GM18505 (cell line): Measurements from ENCODE around the gene IRF9.
A peak's percentile ranks its signal among the peaks of the same experiment; 100 is the strongest.

ENCODE experiments used
- ATAC-seq: cut with Tn5 transposase; IDR thresholded peaks from one replicate; pipeline ENCODE4 v1.9.1; 2021; ENCODE audit not compliant: unreplicated experiment
- POLR2A ChIP-seq: IDR thresholded peaks from 4 replicates; pipeline ENCODE4 v1.6.1; 2011; ENCODE audit warnings: borderline replicate concordance; ENCODE audit not compliant: insufficient read depth, insufficient read length; ENCODE audit errors: extremely low read depth

The IRF9 gene

DNA sequence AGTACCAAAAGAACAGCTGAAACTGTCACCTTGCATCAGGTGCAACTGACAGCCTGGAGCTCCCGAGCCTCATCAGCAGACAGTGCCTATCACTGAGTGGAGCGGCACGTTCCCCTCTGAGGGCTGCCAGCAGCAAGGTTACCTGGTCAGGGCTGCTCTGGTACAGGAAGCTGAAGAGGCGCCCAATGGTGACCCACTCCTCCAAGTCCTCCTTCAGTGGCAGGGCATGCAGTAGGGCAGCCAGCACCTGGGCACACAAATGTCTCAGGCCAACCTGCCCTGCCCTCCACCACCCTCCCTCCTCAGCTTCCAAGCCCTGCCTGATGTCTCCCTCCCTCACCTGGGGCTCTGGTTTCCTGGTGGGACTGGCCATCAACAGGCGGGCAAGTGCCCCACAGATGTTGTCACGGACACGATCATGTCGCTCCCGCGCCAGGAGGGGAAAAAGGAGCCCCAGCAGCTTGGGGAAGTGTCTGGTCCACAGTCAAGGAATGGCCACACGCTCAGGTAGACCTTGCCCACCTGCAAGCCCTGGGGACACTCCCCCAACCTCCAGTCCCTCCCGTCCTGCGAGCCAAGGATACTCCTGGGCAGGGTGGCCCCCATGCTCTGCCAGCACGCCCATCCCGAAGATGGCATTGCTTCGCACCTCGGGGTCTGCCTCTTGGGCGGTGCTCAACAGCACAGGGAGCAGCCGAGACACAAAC is 20.5 kb downstream of the IRF9 start:
- ATAC-seq: no peak
- peak; percentile 44 for TF ChIP-seq POLR2A

DNA sequence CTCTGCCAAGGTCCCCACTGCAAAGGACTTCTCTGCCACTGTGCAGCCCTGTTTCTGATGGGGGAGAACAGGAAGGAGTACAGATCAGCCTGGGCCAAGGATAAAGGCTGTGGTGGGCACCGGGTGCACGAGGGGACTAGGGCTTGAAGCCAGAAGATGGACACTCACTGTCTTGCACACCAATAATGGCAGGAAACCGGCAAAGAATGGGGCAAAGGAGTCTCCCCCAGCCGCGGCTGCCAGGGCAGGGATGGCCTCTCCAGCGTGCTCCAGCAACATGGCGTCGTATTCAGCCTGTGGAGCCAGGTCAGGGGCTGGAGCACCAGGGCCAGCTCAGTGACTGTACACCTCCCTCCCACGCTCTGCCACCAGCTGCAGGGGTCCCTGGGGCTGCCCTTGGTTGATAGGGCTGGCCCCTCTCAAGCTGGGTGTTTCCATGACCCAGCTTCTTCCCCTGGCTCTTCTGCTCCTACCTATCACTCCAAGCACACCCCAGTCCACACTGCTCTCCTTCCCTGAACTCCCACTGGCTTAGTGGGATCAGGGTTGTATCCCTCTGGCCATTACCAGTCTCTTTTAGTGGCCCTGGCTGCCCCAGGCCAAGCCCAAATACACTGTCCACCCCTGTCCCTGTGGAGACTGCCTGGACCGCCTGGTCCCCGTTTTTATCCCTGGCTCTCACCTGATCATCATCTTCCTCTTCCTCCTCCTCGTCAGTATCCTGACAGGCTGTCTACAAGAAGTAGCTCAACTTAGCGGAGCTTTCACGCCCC is 21.2 kb downstream of the IRF9 start:
- no peak for TF ChIP-seq POLR2A
- ATAC-seq: no peak

DNA sequence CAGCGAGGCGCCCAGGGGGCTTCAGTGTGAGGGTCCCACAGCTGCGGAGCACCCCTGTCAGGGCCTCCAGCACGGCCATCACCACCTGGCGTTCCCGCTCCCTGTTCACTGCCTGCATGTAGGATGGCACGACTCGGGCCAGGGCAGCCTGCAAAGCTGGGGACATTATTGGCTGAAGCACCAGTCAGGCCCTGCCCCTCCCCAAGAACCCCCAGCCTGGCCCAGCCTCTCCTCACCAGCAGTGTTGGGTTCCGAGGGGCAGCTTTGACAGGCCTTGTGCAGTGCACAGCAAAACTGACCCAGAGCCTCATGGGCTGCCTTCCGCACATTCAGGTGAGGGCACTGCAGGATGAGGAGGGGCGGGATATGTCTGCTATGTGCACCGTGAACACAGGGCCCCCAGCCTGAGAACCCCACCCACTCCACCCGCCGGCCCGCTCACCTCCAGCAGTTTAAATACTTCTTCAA is 22.0 kb downstream of the IRF9 start:
- ATAC-seq: no peak
- TF ChIP-seq POLR2A: no peak

DNA sequence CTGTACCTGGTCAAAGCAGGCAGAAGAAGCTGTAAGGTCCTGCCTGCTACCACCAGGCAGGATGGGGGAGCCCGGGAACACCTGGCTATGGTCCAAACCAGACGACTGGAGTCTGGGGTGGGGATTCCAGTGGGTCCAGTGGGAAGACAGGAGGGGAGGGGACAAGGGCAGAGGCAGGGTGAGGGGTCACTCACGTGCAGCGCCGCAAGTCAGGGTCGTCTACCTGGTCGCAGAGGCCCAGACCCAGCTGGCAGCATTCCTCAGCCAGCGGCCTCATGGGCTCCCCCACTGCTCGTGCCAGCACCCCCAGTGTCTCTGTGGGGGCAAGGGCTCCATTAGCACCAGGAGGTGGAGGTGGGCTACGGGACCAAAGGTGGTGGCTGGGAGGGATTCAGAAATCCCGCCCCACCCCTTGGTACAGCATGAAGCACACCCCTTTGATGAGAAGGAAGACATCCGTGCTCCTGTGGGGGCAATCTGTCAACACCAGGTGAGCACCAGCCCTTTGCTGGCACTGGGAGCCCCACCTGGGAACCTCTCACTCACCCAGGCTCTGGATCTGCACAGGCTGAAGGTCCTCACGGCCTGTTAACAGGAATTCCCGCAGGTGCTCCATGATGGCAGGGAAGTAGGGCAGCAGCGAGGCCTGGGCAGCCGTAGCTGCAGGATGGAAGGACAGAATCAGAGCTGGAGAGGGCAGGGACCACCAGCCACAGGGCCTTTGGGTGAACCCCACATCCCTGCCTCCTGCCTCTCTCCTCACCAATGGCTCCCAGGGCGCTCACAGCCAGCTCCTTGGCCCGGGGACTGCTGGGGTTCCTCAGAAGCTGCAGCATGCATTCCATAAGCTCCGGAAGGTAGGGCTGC is 23.3 kb downstream of the IRF9 start:
- no peak for TF ChIP-seq POLR2A
- ATAC-seq: no peak

DNA sequence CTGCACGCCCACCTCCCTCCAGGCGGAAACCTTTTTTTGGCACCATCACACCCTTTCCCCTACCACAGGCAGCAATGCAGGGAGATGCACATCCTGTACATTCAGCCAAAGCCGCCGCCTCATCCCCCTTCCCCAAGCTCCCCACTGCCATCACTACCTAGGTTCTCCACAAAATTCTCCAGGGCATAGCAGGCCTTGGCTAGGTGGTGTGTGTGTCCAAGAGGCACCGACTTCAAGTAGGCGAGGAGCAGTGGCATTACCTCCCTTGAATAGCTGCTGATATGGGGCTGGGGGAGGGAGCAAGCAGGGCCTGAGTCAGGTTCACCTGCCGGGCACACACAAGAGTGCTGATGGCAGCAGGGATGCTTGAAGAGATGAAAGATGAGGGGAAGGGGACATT is 24.0 kb downstream of the IRF9 start:
- no peak for ATAC-seq
- TF ChIP-seq POLR2A: no peak

DNA sequence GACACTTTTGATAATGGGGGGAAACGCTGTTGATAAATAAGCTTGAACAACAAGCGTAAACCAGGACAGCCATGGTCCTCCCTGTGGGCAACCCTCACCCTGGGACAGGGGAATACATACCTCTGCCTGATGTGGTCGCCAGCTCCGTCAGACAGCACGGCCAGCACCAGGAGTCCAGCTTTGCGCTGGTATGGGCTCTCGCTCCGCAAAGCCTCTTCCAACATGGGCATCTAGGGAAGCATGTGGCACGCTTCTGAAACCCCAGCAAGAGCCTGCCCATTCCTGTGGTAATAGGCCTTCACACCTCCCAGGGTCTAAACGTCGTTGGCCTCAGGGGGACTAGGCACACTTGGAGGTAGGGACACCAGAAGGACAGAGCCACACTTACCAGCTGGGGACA is 24.7 kb downstream of the IRF9 start:
- no peak for ATAC-seq
- no peak for TF ChIP-seq POLR2A

DNA sequence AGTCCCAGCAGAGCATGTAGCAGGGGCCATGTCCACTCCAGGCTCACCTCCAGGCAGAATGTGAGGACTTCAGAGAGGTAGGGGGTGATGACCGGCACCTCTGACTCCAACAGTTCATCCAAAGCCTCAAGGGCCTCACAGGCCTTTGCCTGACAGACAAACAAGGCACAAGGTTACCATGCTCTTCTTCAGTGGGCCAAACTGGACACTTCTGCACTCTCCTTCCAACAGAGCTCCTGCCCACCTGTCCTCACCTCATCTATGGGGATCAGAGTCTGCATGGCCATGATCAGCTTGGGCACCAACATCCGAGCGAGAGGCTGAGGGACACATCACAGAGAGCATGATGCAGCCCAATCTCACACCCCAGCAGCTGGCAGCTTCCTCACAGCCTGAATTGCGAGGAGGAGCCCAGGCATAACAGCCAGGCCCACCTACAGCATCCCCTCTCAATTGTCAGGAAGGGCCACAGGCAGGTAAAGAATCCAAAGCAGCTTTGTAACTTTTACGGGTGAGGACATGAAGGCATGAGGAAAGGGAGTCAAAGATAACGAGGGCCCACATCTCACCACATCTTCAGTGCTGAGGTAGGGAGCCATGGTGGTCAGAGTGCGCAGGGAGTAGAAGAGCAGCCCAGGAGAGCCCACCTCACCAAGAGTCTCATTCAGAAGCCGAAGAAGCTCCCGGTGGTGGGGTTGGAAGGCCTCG is 25.9 kb downstream of the IRF9 start:
- no peak for ATAC-seq
- TF ChIP-seq POLR2A: no peak

DNA sequence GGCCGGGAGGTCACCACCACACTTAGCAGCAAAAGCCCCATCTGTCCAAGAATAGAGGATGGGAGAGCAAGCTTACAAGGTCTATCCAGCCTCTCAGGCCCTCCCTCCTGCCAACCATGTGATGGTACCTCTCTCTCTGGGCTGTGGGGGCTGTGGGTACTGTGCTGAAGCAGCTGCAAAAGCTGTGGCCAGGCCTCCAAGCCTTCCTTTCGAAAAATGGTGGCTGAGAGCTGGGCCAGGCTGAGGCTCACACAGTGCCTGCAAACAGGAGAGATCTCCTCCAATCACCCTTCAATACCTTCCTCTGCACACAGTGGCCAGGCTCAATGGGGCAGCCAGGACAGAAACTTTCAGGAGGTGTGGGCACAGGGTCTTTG is 26.5 kb downstream of the IRF9 start:
- ATAC-seq: no peak
- no peak for TF ChIP-seq POLR2A

DNA sequence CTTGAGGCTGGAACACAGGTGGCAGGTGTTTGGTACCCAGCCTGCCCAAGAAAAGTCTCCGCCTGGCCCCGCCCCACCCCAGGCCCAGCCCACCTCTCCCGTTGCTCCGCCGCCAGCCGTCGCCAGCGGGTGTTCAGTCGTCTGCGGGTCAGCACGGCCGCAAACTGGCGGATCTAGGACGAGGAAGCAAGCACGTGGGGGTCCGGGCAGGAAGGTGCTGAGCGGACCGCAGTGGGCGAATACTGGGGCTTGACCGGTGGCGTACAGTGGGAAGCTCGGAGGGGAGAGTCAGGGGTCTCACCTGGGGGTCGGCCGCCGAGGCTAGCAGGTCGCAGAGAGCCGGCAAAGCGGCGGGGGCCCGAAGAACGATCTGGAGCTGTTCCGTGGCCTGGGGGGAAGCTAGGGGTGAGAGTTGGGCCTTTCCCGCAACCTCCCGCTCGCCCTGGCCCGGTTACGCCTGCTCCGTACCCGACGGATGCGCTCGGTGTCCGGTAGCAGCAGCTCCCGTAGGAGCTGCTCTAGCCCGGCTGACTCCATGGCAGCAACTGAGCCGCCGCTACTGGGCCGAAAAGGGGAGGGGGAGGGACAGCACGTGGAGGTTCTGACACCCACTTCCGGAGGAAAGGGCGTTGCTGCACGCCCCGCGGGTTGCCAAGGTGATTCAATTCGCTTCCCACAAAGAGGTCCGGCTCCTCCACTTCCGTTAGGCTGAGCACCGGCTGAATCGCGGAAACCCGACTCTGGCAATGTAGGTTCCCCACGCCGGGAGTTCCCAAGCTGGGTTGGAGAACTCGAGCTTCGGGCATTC is 27.4 kb downstream of the IRF9 start, which contains the start of gene IPO4:
Gene IPO4 (minus strand): TSS at position 566 of the 808 bp plus-strand sequence. CDS start 29 bp downstream, at position 537.
- peak; percentile 86 for ATAC-seq
- peak; percentile 88 for TF ChIP-seq POLR2A

DNA sequence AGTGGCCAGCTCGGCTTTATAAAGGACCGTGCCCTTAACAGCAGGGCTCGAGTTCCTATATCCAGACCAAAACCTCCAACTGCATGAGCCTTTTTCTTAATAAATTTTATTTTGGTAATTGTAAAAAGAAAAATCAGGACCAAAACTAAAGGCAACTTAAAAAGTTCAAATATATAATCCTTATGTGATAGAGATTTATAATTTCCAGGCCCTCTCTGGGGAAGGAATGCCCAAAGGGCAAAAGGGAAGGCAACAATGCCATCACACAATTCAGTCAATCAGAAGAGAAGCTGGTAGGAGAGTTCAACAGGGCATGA is 28.0 kb downstream of the IRF9 start:
- no peak for ATAC-seq
- no peak for TF ChIP-seq POLR2A

DNA sequence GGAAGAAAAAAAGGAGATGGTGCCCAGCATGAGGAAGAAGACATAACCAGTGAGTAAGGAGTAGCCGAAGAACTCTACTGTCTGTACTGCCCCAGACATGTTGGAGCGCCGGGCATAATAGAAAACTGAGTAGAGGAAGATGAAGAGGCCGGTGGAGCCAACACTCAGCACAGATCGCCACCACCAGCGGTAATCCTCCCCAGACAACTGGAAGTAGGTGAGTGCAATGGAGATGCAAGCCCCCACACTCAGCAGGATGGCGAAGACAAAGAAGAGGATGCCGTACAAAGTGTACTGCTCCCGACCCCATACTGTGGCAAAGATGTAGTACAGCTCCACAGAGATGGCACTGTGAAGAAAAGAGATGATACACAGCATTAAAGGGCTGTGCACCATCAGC is 28.4 kb downstream of the IRF9 start:
- no peak for TF ChIP-seq POLR2A
- ATAC-seq: no peak

DNA sequence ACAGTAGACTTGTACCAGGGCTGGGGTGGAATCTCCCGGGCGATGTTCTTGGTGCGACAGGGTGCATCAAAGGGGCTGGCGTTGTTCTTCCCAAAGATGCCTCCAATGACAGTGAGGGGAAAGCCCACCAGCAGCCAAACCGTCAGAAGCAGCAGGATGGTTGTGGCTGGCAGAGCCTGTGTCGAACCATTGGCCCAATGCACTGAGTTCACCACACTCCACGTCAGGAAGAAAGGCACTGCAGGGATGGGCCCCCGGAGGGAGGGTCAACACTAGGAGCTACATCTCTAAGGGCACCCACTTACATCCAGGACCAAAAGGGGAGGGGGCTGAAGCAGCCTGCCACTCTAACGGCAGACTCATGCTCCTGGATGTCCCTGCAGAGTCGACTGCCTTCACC is 29.4 kb downstream of the IRF9 start:
- TF ChIP-seq POLR2A: no peak
- no peak for ATAC-seq

DNA sequence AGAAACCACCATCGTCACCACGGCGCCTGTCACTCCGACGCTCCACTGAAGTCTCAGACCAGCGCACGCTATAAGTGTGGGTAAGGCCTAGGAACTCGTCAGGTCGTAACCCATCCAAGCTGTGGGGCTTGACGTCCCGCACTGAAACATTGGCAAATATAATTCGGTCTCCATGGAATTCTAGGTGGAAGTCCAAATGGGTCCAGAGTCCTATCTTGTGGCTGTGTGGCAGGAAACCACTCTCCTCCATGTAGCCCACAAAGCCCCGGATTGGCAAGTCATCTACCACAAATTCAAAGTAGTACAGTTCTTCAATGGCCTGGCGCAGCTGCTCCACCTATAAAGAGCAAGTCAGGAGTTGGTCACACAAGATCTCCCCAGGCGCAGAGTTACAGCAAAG is 31.9 kb downstream of the IRF9 start:
- ATAC-seq: no peak

More for the DNA sequence above, 31.9 kb downstream of the IRF9 start:
- no peak for TF ChIP-seq POLR2A
